Transverse colon (tissue), 4 donors: ENCODE measurements around the gene SPTBN2. TPM values are rescaled to one million over a fixed set of nuclear protein-coding genes. Genes with fewer than 3 reads are reported as not detected.

Experiments used
- DNase-seq: peaks from one replicate; pipeline ENCODE4 v3.0.0-alpha.2; 2019
- H3K27ac ChIP-seq, 4 donors: fragments of 200-600 bp; sonication (generic); 2 replicates each; pipeline ENCODE4 v1.5.1; 2016 to 2018; ENCODE audit warnings: inconsistent platforms in 4 of 4
- H3K27me3 ChIP-seq: fragments of 200-600 bp; sonication (generic); 2 replicates; pipeline ENCODE4 v1.5.1; 2017; ENCODE audit warnings: inconsistent platforms
- H3K36me3 ChIP-seq, 4 donors: fragments of 200-600 bp; sonication (generic); 2 replicates each; pipeline ENCODE4 v1.5.1; 2017 to 2019; ENCODE audit warnings: inconsistent platforms in 4 of 4
- H3K4me1 ChIP-seq, 4 donors: fragments of 200-600 bp; sonication (generic); 2 replicates each; pipeline ENCODE4 v1.5.1; 2017 to 2020; ENCODE audit warnings: inconsistent platforms in 4 of 4
- H3K4me3 ChIP-seq, 4 donors: fragments of 200-600 bp; sonication (generic); 1 replicate in 1 of 4; 2 replicates in 3 of 4; pipeline versions ENCODE4 v1.5.1 to v1.6.1; 2017 to 2019; ENCODE audit warnings: inconsistent platforms in 4 of 4
- H3K9me3 ChIP-seq, 2 donors: fragments of 200-600 bp; sonication (generic); 2 replicates each; pipeline ENCODE4 v1.5.1; 2017 to 2019; ENCODE audit warnings: inconsistent platforms in 2 of 2
- CTCF ChIP-seq, 5 experiments: fragments of 200-600 bp in 3 of 5; fragments of 450-650 bp in 2 of 5; sonication (generic) in 3 of 5; IDR thresholded peaks; 1 replicate in 2 of 5; 2 replicates in 3 of 5; pipeline ENCODE4 v1.5.1; 2016 to 2017; ENCODE audit warnings: antibody characterized with exemption in 5 of 5, inconsistent platforms in 3 of 5, mild to moderate bottlenecking in 2 of 5, moderate library complexity in 1 of 5
- EP300 ChIP-seq: sonication (generic); formaldehyde crosslinking; IDR thresholded peaks from one replicate; pipeline ENCODE4 v1.6.1; 2017; ENCODE audit warnings: antibody characterized with exemption, low read depth
- POLR2A ChIP-seq: fragments of 450-650 bp; IDR thresholded peaks from one replicate; pipeline ENCODE4 v1.6.1; 2016; ENCODE audit warnings: antibody characterized with exemption, mild to moderate bottlenecking, moderate library complexity
- POLR2AphosphoS5 ChIP-seq, 3 donors: sonication (generic); formaldehyde crosslinking; IDR thresholded peaks; one replicate each; pipeline ENCODE4 v1.6.1; 2016; ENCODE audit warnings: antibody characterized with exemption in 3 of 3
- WGBS, 2 donors: methylation state at CpG; one replicate each; pipeline ENCODE4 v1.1.5; 2018; ENCODE audit warnings: low coverage in 1 of 2; 5-methylcytosine and 5-hydroxymethylcytosine counted together
- in situ Hi-C, 4 donors: fragments of 200-750 bp; cut with MboI; loops; one replicate each; pipeline versions ENCODE4 v1.15.0 to v1.15.1; 2017; ENCODE audit warnings: low sequenced_read_pairs in 3 of 4, low pct_ligation_motif_present in 1 of 4, low pct_unique_long_range_greater_than_20kb in 1 of 4
- intact Hi-C: fragments of 100-400 bp; cut with DNase I; formaldehyde crosslinking; loops from one replicate; pipeline ENCODE4 v1.15.1; 2023; ENCODE audit warnings: low total_unique reads
- total RNA-seq, 4 donors: library from RNA; depleted of rRNA; stranded (reverse); fragments of >200 nt; gene quantifications; one replicate each; pipeline ENCODE4 v1.1.0, GENCODE V29; 2016

The SPTBN2 gene
- total RNA-seq, 4 donors from 2014 or later, result 0.75 to 2.2 (median 1.6) TPM

- peaks cover 0 to 27% (median 1%) of the 10 kb centered on the region in 4 donors for H3K36me3 ChIP-seq
- TF ChIP-seq CTCF (IDR thresholded peaks at IDR 0.05), result no peak
- TF ChIP-seq POLR2AphosphoS5 (IDR thresholded peaks at IDR 0.05), result no peak
- in situ Hi-C loops, result no loop called here
Measured at GRCh38 chr11:66653123-66653522, 75.9 kb downstream of the SPTBN2 start.

GRCh38 chr11:66652651-66653050 lies 76.4 kb downstream of the SPTBN2 start:
- Histone ChIP-seq H3K36me3 (peaks cover 0 to 29% (median 1%) of the 10 kb centered on the region in 4 donors), H3K27me3 (no peaks in the 10 kb centered on the region), H3K9me3 (no peaks in the 10 kb centered on the region), H3K27ac (no peak overlapping the region), H3K4me3 (no peak overlapping the region), H3K4me1 (no peaks in the 10 kb centered on the region)
- DNase-seq, result no peak
- intact Hi-C loops, result loop anchor here (2.0 kb wide), 1 partner anchor 24 kb away; no protein-coding TSS in a partner anchor
- 14 to 73% methylated on average over 1 to 7 of the region's 7 CpGs for WGBS, 2 donors
- in situ Hi-C loops, result no loop called here
- TF ChIP-seq POLR2AphosphoS5 (IDR thresholded peaks at IDR 0.05) (no peak), POLR2A (no peak), CTCF (IDR thresholded peaks at IDR 0.05) (no peak), EP300 (no peak)

More at GRCh38 chr11:66653123-66653522, 75.9 kb downstream of the SPTBN2 start:
- no peak overlapping the region for H3K27ac ChIP-seq
- no peaks in the 10 kb centered on the region for H3K27me3 ChIP-seq
- H3K9me3 ChIP-seq, result no peaks in the 10 kb centered on the region
- H3K4me3 ChIP-seq, result no peak overlapping the region
- no peaks in the 10 kb centered on the region for H3K4me1 ChIP-seq
- no peak for DNase-seq
- 90 to 100% methylated on average over 2 to 6 of the region's 6 CpGs for WGBS, 2 donors
- intact Hi-C loops, result loop anchor here (2.0 kb wide), 1 partner anchor 24 kb away; no protein-coding TSS in a partner anchor

- in situ Hi-C loops (no loop called here), intact Hi-C loops (no loop called here)
- no peaks in the 10 kb centered on the region for H3K9me3 ChIP-seq
- H3K4me1 ChIP-seq, result peaks cover 0 to 14% (median under 1%) of the 10 kb centered on the region in 4 donors
- H3K36me3 ChIP-seq, result peaks cover 0 to 41% (median 6%) of the 10 kb centered on the region in 4 donors
- no peaks in the 10 kb centered on the region for H3K27me3 ChIP-seq
- TF ChIP-seq POLR2AphosphoS5 (IDR thresholded peaks at IDR 0.05) (no peak), CTCF (IDR thresholded peaks at IDR 0.05) (no peak), EP300 (no peak), POLR2A (no peak)
- DNase-seq, result no peak
- H3K4me3 ChIP-seq, result no peak overlapping the region
- 88% methylated on average over 2 of the region's 2 CpGs; no CpG with 5 or more reads in 1 of the 2 donors for WGBS, 2 donors
- no peak overlapping the region for H3K27ac ChIP-seq
Measured at GRCh38 chr11:66651016-66651415, 78.0 kb downstream of the SPTBN2 start.

- in situ Hi-C loops, result no loop called here
- DNase-seq, result no peak
- Histone ChIP-seq H3K36me3 (peaks cover 0 to 51% (median 9%) of the 10 kb centered on the region in 4 donors), H3K27me3 (no peaks in the 10 kb centered on the region), H3K27ac (no peak overlapping the region), H3K9me3 (no peaks in the 10 kb centered on the region), H3K4me1 (peaks cover 7 to 25% (median 9%) of the 10 kb centered on the region in 4 donors), H3K4me3 (no peak overlapping the region)
- intact Hi-C loops, result no loop called here
- WGBS, 2 donors, result 98 to 100% methylated on average over 1 to 5 of the region's 5 CpGs
- TF ChIP-seq POLR2AphosphoS5 (IDR thresholded peaks at IDR 0.05) (no peak), POLR2A (no peak), EP300 (no peak), CTCF (IDR thresholded peaks at IDR 0.05) (no peak)
Measured at GRCh38 chr11:66649903-66650302, 79.1 kb downstream of the SPTBN2 start.
